ENCODE results near the gene ZNF138. TPM values are rescaled to one million over a fixed set of nuclear protein-coding genes. Genes with fewer than 3 reads are reported as not detected.

ZNF138 gene
- total and polyA plus RNA-seq, 2 experiments from 2014 or later = 48.7 to 68.4 TPM

DNA sequence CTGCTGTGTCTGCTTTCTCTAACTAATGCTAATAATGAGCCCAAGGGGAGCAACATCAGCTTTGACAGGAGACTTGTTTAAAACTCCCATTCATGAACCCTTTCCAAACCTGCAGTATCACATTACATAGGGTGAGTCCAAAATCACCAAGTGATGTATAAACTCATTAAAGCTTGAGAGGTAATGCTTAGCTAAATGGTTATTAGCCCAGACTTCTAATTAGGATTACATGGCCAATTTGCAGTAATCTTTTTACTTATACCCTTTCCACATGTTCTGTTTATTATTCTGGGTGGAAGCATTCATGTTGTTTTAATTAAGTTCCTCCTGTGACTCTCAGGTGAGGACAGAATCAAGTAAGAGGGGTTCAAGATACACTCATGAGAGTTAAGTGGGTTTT is 17.5 kb downstream of the ZNF138 start:
- TF ChIP-seq STAT1 (IDR thresholded peaks at IDR 0.05; ENCODE audit: unreplicated experiment) (no peak), NANOG (IDR thresholded peaks at IDR 0.05; ENCODE audit: borderline replicate concordance) (no peak), ZNF114 (CRISPR knock-in tag; IDR thresholded peaks at IDR 0.05) (no peak), JUNB (IDR thresholded peaks at IDR 0.05; ENCODE audit: unreplicated experiment) (no peak), CREB1 (CRISPR knock-in tag; IDR thresholded peaks at IDR 0.05; ENCODE audit: low read depth) (no peak), EZH2phosphoT487 (IDR thresholded peaks at IDR 0.05; ENCODE audit: unreplicated experiment) (no peak), ZNF331 (CRISPR knock-in tag; IDR thresholded peaks at IDR 0.05; ENCODE audit: low read depth) (no peak), EZH2 (IDR thresholded peaks at IDR 0.05; ENCODE audit: low read depth, unreplicated experiment) (no peak), POLR2AphosphoS5 (IDR thresholded peaks at IDR 0.05; ENCODE audit: low read depth) (no peak)
- TF ChIP-seq, protein P1, sequence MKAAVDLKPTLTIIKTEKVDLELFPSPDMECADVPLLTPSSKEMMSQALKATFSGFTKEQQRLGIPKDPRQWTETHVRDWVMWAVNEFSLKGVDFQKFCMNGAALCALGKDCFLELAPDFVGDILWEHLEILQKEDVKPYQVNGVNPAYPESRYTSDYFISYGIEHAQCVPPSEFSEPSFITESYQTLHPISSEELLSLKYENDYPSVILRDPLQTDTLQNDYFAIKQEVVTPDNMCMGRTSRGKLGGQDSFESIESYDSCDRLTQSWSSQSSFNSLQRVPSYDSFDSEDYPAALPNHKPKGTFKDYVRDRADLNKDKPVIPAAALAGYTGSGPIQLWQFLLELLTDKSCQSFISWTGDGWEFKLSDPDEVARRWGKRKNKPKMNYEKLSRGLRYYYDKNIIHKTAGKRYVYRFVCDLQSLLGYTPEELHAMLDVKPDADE (IDR thresholded peaks at IDR 0.05) = no peak
- TF ChIP-seq, protein P2, sequence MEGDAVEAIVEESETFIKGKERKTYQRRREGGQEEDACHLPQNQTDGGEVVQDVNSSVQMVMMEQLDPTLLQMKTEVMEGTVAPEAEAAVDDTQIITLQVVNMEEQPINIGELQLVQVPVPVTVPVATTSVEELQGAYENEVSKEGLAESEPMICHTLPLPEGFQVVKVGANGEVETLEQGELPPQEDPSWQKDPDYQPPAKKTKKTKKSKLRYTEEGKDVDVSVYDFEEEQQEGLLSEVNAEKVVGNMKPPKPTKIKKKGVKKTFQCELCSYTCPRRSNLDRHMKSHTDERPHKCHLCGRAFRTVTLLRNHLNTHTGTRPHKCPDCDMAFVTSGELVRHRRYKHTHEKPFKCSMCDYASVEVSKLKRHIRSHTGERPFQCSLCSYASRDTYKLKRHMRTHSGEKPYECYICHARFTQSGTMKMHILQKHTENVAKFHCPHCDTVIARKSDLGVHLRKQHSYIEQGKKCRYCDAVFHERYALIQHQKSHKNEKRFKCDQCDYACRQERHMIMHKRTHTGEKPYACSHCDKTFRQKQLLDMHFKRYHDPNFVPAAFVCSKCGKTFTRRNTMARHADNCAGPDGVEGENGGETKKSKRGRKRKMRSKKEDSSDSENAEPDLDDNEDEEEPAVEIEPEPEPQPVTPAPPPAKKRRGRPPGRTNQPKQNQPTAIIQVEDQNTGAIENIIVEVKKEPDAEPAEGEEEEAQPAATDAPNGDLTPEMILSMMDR (conservative IDR thresholded peaks at IDR 0.05; ENCODE audit: low read depth in 2 of 2) = no peak
- TF ChIP-seq, protein P3, sequence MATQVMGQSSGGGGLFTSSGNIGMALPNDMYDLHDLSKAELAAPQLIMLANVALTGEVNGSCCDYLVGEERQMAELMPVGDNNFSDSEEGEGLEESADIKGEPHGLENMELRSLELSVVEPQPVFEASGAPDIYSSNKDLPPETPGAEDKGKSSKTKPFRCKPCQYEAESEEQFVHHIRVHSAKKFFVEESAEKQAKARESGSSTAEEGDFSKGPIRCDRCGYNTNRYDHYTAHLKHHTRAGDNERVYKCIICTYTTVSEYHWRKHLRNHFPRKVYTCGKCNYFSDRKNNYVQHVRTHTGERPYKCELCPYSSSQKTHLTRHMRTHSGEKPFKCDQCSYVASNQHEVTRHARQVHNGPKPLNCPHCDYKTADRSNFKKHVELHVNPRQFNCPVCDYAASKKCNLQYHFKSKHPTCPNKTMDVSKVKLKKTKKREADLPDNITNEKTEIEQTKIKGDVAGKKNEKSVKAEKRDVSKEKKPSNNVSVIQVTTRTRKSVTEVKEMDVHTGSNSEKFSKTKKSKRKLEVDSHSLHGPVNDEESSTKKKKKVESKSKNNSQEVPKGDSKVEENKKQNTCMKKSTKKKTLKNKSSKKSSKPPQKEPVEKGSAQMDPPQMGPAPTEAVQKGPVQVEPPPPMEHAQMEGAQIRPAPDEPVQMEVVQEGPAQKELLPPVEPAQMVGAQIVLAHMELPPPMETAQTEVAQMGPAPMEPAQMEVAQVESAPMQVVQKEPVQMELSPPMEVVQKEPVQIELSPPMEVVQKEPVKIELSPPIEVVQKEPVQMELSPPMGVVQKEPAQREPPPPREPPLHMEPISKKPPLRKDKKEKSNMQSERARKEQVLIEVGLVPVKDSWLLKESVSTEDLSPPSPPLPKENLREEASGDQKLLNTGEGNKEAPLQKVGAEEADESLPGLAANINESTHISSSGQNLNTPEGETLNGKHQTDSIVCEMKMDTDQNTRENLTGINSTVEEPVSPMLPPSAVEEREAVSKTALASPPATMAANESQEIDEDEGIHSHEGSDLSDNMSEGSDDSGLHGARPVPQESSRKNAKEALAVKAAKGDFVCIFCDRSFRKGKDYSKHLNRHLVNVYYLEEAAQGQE (IDR thresholded peaks at IDR 0.05; ENCODE audit: unreplicated experiment) = no peak
- TF ChIP-seq, protein P4, sequence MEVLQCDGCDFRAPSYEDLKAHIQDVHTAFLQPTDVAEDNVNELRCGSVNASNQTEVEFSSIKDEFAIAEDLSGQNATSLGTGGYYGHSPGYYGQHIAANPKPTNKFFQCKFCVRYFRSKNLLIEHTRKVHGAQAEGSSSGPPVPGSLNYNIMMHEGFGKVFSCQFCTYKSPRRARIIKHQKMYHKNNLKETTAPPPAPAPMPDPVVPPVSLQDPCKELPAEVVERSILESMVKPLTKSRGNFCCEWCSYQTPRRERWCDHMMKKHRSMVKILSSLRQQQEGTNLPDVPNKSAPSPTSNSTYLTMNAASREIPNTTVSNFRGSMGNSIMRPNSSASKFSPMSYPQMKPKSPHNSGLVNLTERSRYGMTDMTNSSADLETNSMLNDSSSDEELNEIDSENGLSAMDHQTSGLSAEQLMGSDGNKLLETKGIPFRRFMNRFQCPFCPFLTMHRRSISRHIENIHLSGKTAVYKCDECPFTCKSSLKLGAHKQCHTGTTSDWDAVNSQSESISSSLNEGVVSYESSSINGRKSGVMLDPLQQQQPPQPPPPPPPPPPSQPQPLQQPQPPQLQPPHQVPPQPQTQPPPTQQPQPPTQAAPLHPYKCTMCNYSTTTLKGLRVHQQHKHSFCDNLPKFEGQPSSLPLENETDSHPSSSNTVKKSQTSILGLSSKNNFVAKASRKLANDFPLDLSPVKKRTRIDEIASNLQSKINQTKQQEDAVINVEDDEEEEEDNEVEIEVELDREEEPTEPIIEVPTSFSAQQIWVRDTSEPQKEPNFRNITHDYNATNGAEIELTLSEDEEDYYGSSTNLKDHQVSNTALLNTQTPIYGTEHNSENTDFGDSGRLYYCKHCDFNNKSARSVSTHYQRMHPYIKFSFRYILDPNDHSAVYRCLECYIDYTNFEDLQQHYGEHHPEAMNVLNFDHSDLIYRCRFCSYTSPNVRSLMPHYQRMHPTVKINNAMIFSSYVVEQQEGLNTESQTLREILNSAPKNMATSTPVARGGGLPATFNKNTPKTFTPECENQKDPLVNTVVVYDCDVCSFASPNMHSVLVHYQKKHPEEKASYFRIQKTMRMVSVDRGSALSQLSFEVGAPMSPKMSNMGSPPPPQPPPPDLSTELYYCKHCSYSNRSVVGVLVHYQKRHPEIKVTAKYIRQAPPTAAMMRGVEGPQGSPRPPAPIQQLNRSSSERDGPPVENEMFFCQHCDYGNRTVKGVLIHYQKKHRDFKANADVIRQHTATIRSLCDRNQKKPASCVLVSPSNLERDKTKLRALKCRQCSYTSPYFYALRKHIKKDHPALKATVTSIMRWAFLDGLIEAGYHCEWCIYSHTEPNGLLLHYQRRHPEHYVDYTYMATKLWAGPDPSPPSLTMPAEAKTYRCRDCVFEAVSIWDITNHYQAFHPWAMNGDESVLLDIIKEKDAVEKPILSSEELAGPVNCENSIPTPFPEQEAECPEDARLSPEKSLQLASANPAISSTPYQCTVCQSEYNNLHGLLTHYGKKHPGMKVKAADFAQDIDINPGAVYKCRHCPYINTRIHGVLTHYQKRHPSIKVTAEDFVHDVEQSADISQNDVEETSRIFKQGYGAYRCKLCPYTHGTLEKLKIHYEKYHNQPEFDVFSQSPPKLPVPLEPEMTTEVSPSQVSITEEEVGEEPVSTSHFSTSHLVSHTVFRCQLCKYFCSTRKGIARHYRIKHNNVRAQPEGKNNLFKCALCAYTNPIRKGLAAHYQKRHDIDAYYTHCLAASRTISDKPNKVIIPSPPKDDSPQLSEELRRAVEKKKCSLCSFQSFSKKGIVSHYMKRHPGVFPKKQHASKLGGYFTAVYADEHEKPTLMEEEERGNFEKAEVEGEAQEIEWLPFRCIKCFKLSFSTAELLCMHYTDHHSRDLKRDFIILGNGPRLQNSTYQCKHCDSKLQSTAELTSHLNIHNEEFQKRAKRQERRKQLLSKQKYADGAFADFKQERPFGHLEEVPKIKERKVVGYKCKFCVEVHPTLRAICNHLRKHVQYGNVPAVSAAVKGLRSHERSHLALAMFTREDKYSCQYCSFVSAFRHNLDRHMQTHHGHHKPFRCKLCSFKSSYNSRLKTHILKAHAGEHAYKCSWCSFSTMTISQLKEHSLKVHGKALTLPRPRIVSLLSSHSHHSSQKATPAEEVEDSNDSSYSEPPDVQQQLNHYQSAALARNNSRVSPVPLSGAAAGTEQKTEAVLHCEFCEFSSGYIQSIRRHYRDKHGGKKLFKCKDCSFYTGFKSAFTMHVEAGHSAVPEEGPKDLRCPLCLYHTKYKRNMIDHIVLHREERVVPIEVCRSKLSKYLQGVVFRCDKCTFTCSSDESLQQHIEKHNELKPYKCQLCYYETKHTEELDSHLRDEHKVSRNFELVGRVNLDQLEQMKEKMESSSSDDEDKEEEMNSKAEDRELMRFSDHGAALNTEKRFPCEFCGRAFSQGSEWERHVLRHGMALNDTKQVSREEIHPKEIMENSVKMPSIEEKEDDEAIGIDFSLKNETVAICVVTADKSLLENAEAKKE (CRISPR knock-in tag; IDR thresholded peaks at IDR 0.05) = no peak
- Histone ChIP-seq H3F3A (replicated peaks; ENCODE audit: low read depth) (no peaks in the 10 kb centered on the region), H3K27me3 (ENCODE audit: insufficient read depth) (no peaks in the 10 kb centered on the region), H2AFZ (no peak overlapping the region), H3K36me3 (ENCODE audit: insufficient read depth) (peaks cover 10% of the 10 kb centered on the region), H3K4me3 (no peak overlapping the region), H3K4me1 (ENCODE audit: insufficient read depth) (no peaks in the 10 kb centered on the region), H3K79me2 (replicated peaks; ENCODE audit: insufficient read depth) (peaks cover 32% of the 10 kb centered on the region), H4K20me1 (replicated peaks; ENCODE audit: insufficient read depth) (no peaks in the 10 kb centered on the region), H3K4me2 (no peak overlapping the region), H3K9me2 (ENCODE audit: insufficient read depth) (no peaks in the 10 kb centered on the region), H3K27ac (ENCODE audit: low read depth) (no peak overlapping the region)
- Mint-ChIP-seq H3K27me3 (ENCODE audit: insufficient read depth, low read depth, poor library complexity) (peaks cover under 1% of the 10 kb centered on the region), H3K4me1 (no peaks in the 10 kb centered on the region), H3K27ac (no peak overlapping the region), H3K36me3 (ENCODE audit: low read depth) (peaks cover 65% of the 10 kb centered on the region), H3K9me3 (peaks cover 27% of the 10 kb centered on the region), H3K4me3 (no peak overlapping the region)
- DNase-seq (ENCODE audit: low spot score) (no peak), ATAC-seq (no peak)

Data from GM23338 (cell line).